Brain microvascular endothelial cell (primary cell): Measurements from ENCODE around the gene DYNC1LI1.

ENCODE experiments used
- DNase-seq: peaks from one replicate; pipeline ENCODE4 v3.0.0-alpha.2; 2020
- H3K27ac ChIP-seq: fragments of 250-450 bp; sonication (Bioruptor Pico); 2 replicates; pipeline ENCODE4 v1.5.1; 2020; ENCODE audit warnings: mild to moderate bottlenecking, moderate library complexity
- H3K27me3 ChIP-seq: fragments of 250-450 bp; sonication (Bioruptor Pico); replicated peaks from 2 replicates; pipeline ENCODE4 v1.5.1; 2020; ENCODE audit warnings: mild to moderate bottlenecking
- H3K36me3 ChIP-seq: fragments of 250-450 bp; sonication (Bioruptor Pico); replicated peaks from 2 replicates; pipeline ENCODE4 v1.5.1; 2020; ENCODE audit warnings: mild to moderate bottlenecking
- H3K4me3 ChIP-seq: 2 replicates; pipeline ENCODE4 v1.5.1; 2011; ENCODE audit warnings: low read depth, mild to moderate bottlenecking, control low read depth, low read length, moderate library complexity
- CTCF ChIP-seq: IDR thresholded peaks from 2 replicates; pipeline ENCODE4 v1.5.1; 2011; ENCODE audit warnings: low read depth, mild to moderate bottlenecking, moderate library complexity, low read length, control low read depth, inconsistent platforms; ENCODE audit errors: missing control alignments
- in situ Hi-C: cut with HindIII; loops from 2 replicates; pipeline ENCODE4 v1.10.0; 2017; ENCODE audit warnings: low sequenced_read_pairs, low pct_ligation_motif_present

DYNC1LI1 gene

GRCh38 chr3:32612547-32612946 lies 41.9 kb upstream of the DYNC1LI1 start:
- Histone ChIP-seq H3K36me3 (no peaks in the 10 kb centered on the region), H3K27ac (no peak overlapping the region), H3K27me3 (no peaks in the 10 kb centered on the region), H3K4me3 (no peak overlapping the region)
- no peak for DNase-seq
- TF ChIP-seq CTCF = no peak
- in situ Hi-C loops = no loop called here

- no peak for TF ChIP-seq CTCF
- in situ Hi-C loops = no loop called here
Measured at GRCh38 chr3:32607522-32607921, 36.9 kb upstream of the DYNC1LI1 start.

GRCh38 chr3:32606960-32607359 lies 36.3 kb upstream of the DYNC1LI1 start:
- in situ Hi-C loops = no loop called here
- no peak for TF ChIP-seq CTCF
- Histone ChIP-seq H3K27ac (no peak overlapping the region), H3K27me3 (no peaks in the 10 kb centered on the region), H3K36me3 (no peaks in the 10 kb centered on the region), H3K4me3 (no peak overlapping the region)
- no peak for DNase-seq

More at GRCh38 chr3:32607522-32607921, 36.9 kb upstream of the DYNC1LI1 start:
- Histone ChIP-seq H3K36me3 (no peaks in the 10 kb centered on the region), H3K27ac (no peak overlapping the region), H3K4me3 (no peak overlapping the region), H3K27me3 (no peaks in the 10 kb centered on the region)
- DNase-seq = no peak

GRCh38 chr3:32606277-32606676 lies 35.6 kb upstream of the DYNC1LI1 start:
- Histone ChIP-seq H3K27me3 (no peaks in the 10 kb centered on the region), H3K27ac (no peak overlapping the region), H3K4me3 (no peak overlapping the region), H3K36me3 (no peaks in the 10 kb centered on the region)
- no peak for DNase-seq
- TF ChIP-seq CTCF = no peak
- in situ Hi-C loops = no loop called here

GRCh38 chr3:32603064-32603463 lies 32.4 kb upstream of the DYNC1LI1 start:
- H3K36me3 ChIP-seq = no peaks in the 10 kb centered on the region
- DNase-seq = no peak
- TF ChIP-seq CTCF = no peak
- H3K4me3 ChIP-seq = no peak overlapping the region
- H3K27ac ChIP-seq = no peak overlapping the region
- in situ Hi-C loops = no loop called here
- H3K27me3 ChIP-seq = no peaks in the 10 kb centered on the region

- Histone ChIP-seq H3K27ac (no peak overlapping the region), H3K36me3 (no peaks in the 10 kb centered on the region), H3K27me3 (no peaks in the 10 kb centered on the region), H3K4me3 (no peak overlapping the region)
- TF ChIP-seq CTCF = no peak
- in situ Hi-C loops = no loop called here
- DNase-seq = no peak
Measured at GRCh38 chr3:32602206-32602605, 31.5 kb upstream of the DYNC1LI1 start.
